Epidermal melanocyte (primary cell): ENCODE data around the gene MEOX1.

Experiments used
- DNase-seq: peaks from one replicate; pipeline ENCODE4 v3.0.0; 2011; ENCODE audit warnings: low spot score; ENCODE audit not compliant: insufficient read length

Gene MEOX1

GRCh38 chr17:43680461-43680860 is 18.7 kb upstream of the MEOX1 start:
- no peak for DNase-seq

DNA sequence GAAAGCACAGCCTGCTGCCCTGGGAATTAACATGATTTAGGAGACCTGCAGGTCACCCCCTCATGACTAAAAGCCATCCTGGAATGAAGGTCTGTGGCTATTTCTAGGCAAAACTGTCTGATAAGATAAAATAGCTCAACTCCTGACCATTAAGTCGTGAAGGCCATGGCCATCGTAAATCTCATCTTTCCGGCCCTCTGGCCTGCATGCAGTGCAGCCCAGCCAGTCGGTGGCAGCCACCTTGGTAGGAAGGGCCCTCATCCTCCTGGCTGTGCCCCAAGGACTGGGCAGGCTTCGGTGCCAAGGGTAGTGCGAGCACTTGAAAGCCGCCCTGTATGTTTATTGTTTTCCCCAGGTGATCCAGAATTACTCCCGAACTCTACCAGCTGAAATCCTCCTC is 18.2 kb upstream of the MEOX1 start:
- DNase-seq, result no peak

- no peak for DNase-seq
Measured at GRCh38 chr17:43679401-43679800, 17.7 kb upstream of the MEOX1 start.

- peak; percentile 45 for DNase-seq
Measured at GRCh38 chr17:43676471-43676870, 14.7 kb upstream of the MEOX1 start.

GRCh38 chr17:43674394-43674793 is 12.7 kb upstream of the MEOX1 start:
- DNase-seq, result no peak

GRCh38 chr17:43673516-43674323 is 12.0 kb upstream of the MEOX1 start:
- DNase-seq, result peak; percentile 72

DNA sequence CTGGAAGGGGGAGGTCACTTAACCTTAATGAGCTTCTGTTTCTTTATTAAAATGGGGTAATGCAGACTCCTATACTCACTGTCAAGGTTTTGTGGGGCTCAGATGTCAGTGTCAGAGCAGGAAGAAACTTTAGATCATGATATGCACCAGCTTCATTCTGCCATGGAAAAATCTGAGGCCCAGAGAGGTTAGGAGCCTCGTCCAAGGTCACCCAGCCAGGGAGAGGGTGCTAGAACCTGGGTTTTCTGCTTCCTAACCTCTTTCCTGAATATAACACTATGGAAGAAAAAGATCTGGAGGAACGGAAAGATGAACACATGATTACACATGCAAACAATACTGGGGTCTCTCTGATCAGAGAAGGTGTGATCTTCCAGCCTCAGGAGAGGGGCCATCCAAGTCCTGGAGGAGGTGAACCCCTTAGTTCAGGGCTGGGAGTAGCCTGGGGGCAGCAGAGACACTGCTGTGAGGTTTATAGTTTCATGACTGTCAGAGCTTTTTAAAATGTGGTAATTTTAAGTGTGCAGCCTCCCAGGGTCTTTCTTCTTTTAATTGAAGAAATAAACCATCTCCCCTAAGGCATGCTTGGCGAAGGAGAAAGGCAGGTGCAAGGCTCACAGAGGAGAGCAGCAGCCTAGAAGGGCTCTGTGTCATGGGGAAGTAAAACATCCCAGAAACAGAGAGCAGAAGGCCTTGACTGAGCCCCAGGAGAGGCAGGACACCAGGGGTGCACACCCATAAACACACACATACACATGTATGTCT is 10.2 kb upstream of the MEOX1 start:
- DNase-seq, result no peak

- no peak for DNase-seq
Measured at GRCh38 chr17:43671031-43671692, 9.4 kb upstream of the MEOX1 start.

- DNase-seq, result no peak
Measured at GRCh38 chr17:43670645-43671030, 8.9 kb upstream of the MEOX1 start.

GRCh38 chr17:43669971-43670644 is 8.4 kb upstream of the MEOX1 start:
- no peak for DNase-seq

DNA sequence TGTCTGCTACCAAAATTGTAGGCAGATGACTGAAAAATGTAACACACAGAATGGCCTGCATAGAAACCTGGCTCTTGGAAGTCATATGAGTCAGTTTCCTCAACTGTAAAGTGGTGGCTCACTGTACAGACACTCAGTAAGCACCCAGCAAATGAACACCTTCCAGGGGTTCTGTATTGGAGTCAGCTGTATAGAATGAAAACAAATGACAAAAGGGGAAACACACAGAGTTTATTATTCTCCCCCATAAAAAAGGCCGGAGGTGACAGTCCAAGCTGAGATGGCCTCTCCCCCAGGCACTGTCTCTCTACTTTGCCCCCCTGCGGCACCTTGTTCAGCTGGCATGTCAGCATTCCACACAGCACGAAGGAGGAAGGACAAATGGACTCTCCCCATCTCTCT is 6.2 kb upstream of the MEOX1 start:
- DNase-seq, result no peak

DNA sequence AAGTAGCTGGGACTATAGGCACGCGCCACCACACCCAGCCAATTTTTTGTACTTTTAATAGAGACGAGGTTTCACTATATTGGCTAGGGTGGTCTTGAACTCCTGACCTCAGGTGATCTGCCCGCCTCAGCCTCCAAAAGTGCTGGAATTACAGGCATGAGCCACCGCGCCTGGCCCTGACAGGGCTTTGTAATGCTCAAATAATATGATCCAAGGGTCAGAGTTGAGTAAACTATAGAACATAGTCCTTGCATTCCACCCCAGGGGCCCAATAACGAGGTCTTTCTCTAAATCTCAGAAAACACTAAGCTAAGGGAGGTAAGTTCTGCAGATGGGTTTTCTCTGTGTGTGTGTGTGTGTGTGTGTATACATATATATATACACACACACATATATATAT is 5.8 kb upstream of the MEOX1 start:
- DNase-seq, result no peak

DNA sequence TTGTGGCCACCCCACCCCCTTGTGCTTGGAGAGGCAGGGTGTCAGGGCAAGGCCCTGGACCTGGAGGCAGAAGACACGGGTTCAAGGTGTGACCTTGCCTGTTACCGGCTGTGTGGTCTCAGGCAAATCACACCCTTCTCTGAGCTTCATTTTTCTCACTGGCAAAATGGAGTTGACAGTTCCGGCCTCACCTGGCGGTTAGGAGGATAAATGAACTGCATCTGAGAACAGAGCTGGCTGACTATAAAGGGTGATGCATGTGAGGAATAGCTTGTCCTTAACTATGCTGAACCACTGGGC is 4.2 kb upstream of the MEOX1 start:
- DNase-seq, result no peak

GRCh38 chr17:43665084-43665936 is 3.6 kb upstream of the MEOX1 start:
- no peak for DNase-seq

GRCh38 chr17:43664096-43664495 is 2.4 kb upstream of the MEOX1 start:
- DNase-seq, result no peak

DNA sequence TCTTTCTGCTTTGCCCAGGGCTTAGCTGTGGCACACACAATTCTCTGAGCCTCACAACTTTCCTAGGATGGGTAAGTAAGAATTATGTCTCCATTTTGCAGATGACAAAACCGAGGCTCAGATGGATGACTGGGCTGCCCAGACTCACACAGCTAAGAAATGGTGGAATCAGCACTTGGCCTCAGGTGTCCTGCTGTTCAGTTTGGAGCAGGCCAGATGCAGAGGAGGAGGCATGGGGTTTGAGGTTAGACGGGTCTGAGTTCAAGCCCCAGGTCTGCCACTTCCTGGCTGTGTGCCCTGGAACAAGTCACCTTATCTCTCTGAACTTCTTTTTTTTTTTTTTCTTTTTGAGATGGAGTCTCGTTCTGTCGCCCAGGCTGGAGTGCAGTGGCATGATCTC is 1.7 kb upstream of the MEOX1 start:
- no peak for DNase-seq

- DNase-seq, result no peak
Measured at GRCh38 chr17:43662413-43663141, 855 bp upstream of the MEOX1 start.

- no peak for DNase-seq
Measured at GRCh38 chr17:43660816-43661493, 767 bp downstream of the MEOX1 start.

DNA sequence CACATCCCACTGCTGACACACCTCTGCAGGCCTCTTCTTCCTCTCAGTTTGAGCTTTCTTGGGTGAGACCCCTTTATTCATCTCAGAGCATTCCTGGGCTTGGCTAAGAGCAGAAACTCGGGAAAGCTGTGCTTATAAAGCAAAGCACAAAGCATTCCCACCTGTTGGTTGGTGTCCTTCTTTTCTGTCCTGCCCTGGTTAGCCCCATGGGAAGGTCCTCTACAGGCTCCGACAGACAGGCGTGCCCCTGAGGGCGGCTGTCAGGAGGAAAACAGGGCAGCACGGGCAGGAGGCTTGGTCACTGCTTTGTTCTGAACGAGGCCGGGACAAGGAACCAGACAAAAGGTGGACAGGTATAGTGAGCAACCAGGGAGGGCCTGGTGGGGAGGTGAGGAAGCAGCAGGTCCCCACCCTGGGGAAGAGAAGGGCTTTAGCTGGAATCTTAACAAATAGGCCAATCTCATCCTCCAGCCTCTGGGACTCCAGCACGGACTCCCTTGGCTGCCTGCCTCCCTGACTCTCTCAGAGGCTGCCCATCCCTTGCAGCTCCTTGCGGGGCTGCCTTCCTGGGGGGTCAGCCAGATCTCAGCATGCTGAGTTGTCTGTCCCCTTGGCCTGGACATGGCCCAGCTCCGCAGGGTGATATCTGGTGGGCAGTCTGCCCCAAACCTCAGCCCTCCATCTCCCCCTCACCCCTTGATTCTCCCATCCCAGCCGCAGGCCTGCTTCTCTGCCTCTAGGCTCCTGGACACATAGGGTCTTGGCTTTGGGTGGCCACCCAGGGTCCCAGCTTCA is 1.7 kb downstream of the MEOX1 start:
- no peak for DNase-seq
